OCI-LY7 (cell line): ENCODE data around the gene PEX11G.

Experiments
- EZH2phosphoT487 ChIP-seq: fragments of 200-600 bp; sonication (generic); IDR thresholded peaks from 2 replicates; pipeline ENCODE4 v1.6.1; 2018; ENCODE audit warnings: low read depth, borderline replicate concordance, mild to moderate bottlenecking, mixed run types, antibody characterized with exemption, low read length, moderate library complexity, mixed read lengths
- TF ChIP-seq, protein P1 (sequence below): fragments of 200-600 bp; sonication (generic); conservative IDR thresholded peaks from 2 replicates; pipeline ENCODE4 v1.5.1; 2014; ENCODE audit warnings: mild to moderate bottlenecking, antibody characterized with exemption, low read length, moderate library complexity, mixed read lengths

DNA sequence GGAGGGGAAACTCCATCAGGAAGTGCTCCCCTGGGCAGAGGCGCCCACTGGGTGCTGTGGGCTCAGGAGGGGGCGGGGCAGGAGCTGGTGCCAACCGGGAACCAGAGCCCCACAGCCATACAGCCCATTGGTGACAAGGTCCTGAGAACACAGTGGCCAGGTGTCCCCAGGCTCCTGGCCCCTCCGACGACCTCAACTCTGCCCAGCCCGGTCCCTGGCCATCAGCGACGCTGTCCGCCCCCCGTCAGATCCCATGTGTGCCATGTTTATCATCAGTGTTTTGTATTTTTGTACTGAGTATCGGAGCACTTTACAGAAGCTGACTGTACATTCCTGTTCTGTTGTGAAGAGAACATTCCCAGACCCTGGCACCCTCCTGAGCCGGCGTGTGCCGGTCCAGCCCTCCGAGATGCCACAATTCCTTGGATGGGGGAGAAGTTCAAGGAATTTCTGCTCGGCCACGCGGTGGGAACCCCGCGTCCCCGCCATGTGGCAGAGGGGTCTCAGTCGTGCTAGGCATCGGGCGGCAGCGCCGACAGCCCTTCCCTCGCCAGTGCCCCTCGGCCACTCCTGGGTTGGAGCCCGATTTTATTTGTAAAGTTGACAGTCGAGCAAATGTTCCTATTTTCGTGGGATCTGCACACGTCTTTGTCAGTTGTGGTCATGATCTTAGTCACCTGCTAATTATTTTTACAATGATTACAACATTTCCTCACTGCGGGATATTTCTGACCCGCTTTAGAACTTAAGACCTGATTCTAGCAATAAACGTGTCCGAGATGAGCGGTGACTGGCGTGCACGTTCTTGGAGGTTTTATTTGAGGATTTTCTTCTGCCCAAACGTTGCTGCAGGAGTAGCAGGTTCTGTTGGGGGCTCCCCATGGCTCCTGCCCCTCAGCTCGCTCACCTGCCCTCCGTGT lies 16.9 kb downstream of the PEX11G start:
- TF ChIP-seq, protein P1, sequence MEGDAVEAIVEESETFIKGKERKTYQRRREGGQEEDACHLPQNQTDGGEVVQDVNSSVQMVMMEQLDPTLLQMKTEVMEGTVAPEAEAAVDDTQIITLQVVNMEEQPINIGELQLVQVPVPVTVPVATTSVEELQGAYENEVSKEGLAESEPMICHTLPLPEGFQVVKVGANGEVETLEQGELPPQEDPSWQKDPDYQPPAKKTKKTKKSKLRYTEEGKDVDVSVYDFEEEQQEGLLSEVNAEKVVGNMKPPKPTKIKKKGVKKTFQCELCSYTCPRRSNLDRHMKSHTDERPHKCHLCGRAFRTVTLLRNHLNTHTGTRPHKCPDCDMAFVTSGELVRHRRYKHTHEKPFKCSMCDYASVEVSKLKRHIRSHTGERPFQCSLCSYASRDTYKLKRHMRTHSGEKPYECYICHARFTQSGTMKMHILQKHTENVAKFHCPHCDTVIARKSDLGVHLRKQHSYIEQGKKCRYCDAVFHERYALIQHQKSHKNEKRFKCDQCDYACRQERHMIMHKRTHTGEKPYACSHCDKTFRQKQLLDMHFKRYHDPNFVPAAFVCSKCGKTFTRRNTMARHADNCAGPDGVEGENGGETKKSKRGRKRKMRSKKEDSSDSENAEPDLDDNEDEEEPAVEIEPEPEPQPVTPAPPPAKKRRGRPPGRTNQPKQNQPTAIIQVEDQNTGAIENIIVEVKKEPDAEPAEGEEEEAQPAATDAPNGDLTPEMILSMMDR, result no peak
- no peak for TF ChIP-seq EZH2phosphoT487
